B cell (primary cell): Measurements from ENCODE around the gene ZBTB8A.

Experiments used
- EZH2 ChIP-seq: IDR thresholded peaks from 2 replicates; pipeline ENCODE4 v1.6.1; 2012; ENCODE audit warnings: borderline replicate concordance, low read depth, mild to moderate bottlenecking, moderate library complexity, low read length; ENCODE audit not compliant: insufficient read depth, poor library complexity, severe bottlenecking
- TF ChIP-seq, protein P1 (sequence below): fragments of 200-600 bp; IDR thresholded peaks from one replicate; pipeline ENCODE4 v1.8.0; 2022; ENCODE audit warnings: antibody characterized with exemption, mild to moderate bottlenecking

DNA sequence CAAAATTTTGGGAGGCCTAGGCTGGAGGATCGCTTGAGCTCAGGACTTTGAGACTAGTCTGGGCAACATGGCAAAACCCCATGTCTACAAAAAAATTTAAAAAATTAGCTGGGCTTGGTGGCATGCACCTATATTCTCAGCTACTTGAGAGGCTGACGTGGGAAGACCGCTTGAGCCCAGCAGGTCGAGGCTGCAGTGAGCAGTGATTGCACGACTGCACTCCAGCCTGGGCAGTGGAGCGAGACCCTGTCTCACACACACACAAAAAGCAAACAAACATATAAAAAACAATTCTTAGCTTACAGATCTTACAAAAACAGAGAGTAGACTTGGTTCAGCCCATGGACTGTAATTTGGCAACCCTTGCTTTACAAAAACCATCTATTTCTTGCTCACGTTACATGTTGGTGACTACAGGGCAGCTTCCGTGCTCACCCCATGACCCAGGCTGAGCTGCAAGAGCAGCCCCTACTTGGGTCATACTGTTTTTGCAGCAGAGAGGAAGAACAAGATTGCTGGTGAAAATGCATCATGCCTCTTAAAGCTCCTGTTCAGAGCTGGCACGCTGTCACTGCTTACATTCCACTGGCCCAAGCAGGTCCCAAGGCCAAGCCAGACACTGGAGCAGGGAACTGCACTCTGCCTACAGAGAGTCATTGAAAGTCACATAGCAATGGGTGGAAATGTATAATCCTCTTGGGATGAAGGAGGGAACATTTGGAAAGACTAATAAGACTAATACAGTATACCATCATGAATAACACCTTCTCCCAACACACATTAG lies 13.4 kb upstream of the ZBTB8A start:
- TF ChIP-seq, protein P1, sequence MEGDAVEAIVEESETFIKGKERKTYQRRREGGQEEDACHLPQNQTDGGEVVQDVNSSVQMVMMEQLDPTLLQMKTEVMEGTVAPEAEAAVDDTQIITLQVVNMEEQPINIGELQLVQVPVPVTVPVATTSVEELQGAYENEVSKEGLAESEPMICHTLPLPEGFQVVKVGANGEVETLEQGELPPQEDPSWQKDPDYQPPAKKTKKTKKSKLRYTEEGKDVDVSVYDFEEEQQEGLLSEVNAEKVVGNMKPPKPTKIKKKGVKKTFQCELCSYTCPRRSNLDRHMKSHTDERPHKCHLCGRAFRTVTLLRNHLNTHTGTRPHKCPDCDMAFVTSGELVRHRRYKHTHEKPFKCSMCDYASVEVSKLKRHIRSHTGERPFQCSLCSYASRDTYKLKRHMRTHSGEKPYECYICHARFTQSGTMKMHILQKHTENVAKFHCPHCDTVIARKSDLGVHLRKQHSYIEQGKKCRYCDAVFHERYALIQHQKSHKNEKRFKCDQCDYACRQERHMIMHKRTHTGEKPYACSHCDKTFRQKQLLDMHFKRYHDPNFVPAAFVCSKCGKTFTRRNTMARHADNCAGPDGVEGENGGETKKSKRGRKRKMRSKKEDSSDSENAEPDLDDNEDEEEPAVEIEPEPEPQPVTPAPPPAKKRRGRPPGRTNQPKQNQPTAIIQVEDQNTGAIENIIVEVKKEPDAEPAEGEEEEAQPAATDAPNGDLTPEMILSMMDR: no peak
- no peak for TF ChIP-seq EZH2
